Inflammatory macrophage treated with lipopolysaccharide for 4 hours (primary cell): ENCODE results near the gene PRIM2.
A peak's percentile ranks its signal among the peaks of the same experiment; 100 is the strongest.
"Not testable (repeated sequence)": the region's sequence is repeated elsewhere in the genome, so short reads cannot be mapped to it uniquely, and the experiment has no call there.

Experiments used
- DNase-seq: peaks from one replicate; pipeline ENCODE4 v3.0.0-alpha.2; 2020

Gene PRIM2

GRCh38 chr6:57310095-57310816, 7.2 kb upstream of the PRIM2 start:
- DNase-seq: not testable (repeated sequence)

GRCh38 chr6:57310817-57311157, 6.6 kb upstream of the PRIM2 start:
- DNase-seq: no peak

- DNase-seq: not testable (repeated sequence)
Observed at GRCh38 chr6:57311300-57312003, 6.0 kb upstream of the PRIM2 start.

GRCh38 chr6:57312004-57312345, 5.5 kb upstream of the PRIM2 start:
- no peak for DNase-seq

GRCh38 chr6:57313009-57313408, 4.4 kb upstream of the PRIM2 start:
- DNase-seq: no peak

GRCh38 chr6:57313711-57314471, 3.5 kb upstream of the PRIM2 start:
- no peak for DNase-seq

GRCh38 chr6:57315111-57315510, 2.3 kb upstream of the PRIM2 start:
- no peak for DNase-seq

GRCh38 chr6:57315851-57316250, 1.6 kb upstream of the PRIM2 start:
- DNase-seq: no peak

- DNase-seq: peak; percentile 83
Observed at GRCh38 chr6:57316581-57317059, 810 bp upstream of the PRIM2 start.

GRCh38 chr6:57324538-57324937, 7.1 kb downstream of the PRIM2 start:
- DNase-seq: peak; percentile 21

GRCh38 chr6:57327311-57327710, 9.9 kb downstream of the PRIM2 start:
- DNase-seq: no peak

GRCh38 chr6:57328074-57328473, 10.6 kb downstream of the PRIM2 start:
- DNase-seq: no peak

- no peak for DNase-seq
Observed at GRCh38 chr6:57329933-57330332, 12.5 kb downstream of the PRIM2 start.

GRCh38 chr6:57342148-57342669, 24.8 kb downstream of the PRIM2 start:
- no peak for DNase-seq

GRCh38 chr6:57343342-57343741, 25.9 kb downstream of the PRIM2 start:
- not testable (repeated sequence) for DNase-seq

GRCh38 chr6:57346715-57347114, 29.3 kb downstream of the PRIM2 start:
- peak; percentile 1 for DNase-seq

- not testable (repeated sequence) for DNase-seq
Observed at GRCh38 chr6:57347597-57347996, 30.2 kb downstream of the PRIM2 start.

GRCh38 chr6:57350443-57350842, 33.0 kb downstream of the PRIM2 start:
- DNase-seq: not testable (repeated sequence)

- DNase-seq: not testable (repeated sequence)
Observed at GRCh38 chr6:57352596-57352995, 35.2 kb downstream of the PRIM2 start.

GRCh38 chr6:57358319-57358718, 40.9 kb downstream of the PRIM2 start:
- not testable (repeated sequence) for DNase-seq

- not testable (repeated sequence) for DNase-seq
Observed at GRCh38 chr6:57359766-57360165, 42.3 kb downstream of the PRIM2 start.

- not testable (repeated sequence) for DNase-seq
Observed at GRCh38 chr6:57362340-57362739, 44.9 kb downstream of the PRIM2 start.

- not testable (repeated sequence) for DNase-seq
Observed at GRCh38 chr6:57365076-57365583, 47.7 kb downstream of the PRIM2 start.
